Left forelimb (tissue), 1 donor: ENCODE results near the gene FGFBP2.
"Not testable (repeated sequence)": the region's sequence is repeated elsewhere in the genome, so short reads cannot be mapped to it uniquely, and the experiment has no call there.

Experiments used
- DNase-seq: peaks from one replicate; pipeline ENCODE4 v3.0.0-alpha.2; 2018; ENCODE audit warnings: low spot score

Gene FGFBP2

GRCh38 chr4:15930314-15930713 is 32.7 kb downstream of the FGFBP2 start:
- no peak for DNase-seq

GRCh38 chr4:15929540-15929939 is 33.4 kb downstream of the FGFBP2 start:
- no peak for DNase-seq

- DNase-seq: no peak
Observed at GRCh38 chr4:15928883-15929282, 34.1 kb downstream of the FGFBP2 start.

GRCh38 chr4:15926486-15926885 is 36.5 kb downstream of the FGFBP2 start:
- DNase-seq: no peak

GRCh38 chr4:15925830-15926229 is 37.1 kb downstream of the FGFBP2 start:
- DNase-seq: no peak

DNA sequence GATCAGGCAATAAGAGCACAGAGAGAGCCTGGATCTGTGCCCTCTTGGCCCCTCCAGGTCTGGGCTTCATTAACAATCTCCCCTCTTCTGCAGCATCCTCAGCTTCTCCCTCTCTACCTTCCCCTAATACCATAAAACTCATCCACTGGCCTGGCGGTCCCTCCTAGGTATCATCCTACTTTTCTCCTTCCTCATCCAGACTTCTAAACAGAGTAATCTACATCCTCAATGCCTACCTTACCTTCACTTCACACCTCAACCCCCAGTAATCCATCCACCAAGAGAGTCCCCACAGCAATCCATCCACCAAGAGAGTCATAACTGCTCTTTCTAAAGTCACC is 41.4 kb downstream of the FGFBP2 start:
- no peak for DNase-seq

DNA sequence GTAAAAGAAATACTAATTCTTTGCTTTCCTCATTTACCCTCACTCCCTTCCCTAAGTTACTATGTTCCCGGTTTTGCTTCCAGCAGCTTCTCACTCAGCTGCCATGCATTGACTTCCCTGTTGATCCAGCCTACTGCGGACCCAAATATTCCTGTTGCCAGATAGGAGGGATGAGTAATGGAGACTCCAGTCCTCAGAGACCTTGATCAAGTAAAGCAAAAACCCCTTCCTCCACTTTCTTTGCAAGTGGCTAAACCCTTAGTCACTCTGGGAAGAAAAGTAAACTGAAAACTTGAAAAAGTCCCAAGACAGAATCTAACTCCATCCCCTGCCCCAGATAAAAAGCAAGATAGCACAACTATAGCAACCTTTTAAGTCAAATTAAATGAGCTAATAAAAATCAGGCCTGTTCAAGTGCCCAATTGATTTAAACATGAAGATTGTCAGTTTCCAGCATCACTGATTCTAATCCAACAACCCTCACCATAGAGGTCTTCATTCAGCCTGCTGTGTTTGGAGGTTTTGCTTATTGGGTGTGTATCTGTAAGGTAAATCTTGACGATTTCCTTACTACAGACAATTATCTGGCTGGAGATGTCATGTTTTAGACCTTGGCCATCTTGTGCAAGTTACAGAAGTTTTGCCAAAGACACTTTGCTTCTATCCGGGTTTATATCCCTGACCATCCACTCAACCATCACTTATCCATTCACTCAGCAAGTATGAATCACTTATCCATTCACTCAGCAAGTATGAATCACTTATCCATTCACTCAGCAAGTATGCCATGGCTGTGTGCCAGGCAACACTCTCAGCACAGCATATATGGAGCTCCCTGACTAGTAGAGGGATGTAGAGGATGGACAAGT is 42.0 kb downstream of the FGFBP2 start:
- no peak for DNase-seq

GRCh38 chr4:15918484-15919129 is 44.4 kb downstream of the FGFBP2 start:
- no peak for DNase-seq

DNA sequence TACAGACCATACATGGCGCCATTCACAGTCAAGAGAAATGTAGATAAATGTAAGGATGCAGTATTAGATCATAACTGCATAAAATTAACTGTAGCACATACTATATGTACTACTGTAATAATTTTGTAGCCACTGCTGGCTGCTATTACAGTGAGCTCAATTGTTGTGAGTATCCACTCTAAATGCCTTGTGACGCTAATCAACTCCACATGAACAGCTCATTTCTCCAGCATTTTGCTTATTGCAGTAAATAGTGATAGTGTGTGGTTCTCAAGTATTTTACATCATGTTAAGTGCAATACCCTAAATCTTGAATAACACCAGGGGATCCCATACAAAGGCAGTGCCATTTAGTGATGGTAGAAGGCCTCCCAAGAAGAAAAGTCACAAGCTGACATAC is 45.7 kb downstream of the FGFBP2 start:
- DNase-seq: no peak

GRCh38 chr4:15916358-15916757 is 46.6 kb downstream of the FGFBP2 start:
- not testable (repeated sequence) for DNase-seq

GRCh38 chr4:15914736-15915135 is 48.2 kb downstream of the FGFBP2 start:
- DNase-seq: no peak

GRCh38 chr4:15914291-15914690 is 48.7 kb downstream of the FGFBP2 start:
- no peak for DNase-seq

DNA sequence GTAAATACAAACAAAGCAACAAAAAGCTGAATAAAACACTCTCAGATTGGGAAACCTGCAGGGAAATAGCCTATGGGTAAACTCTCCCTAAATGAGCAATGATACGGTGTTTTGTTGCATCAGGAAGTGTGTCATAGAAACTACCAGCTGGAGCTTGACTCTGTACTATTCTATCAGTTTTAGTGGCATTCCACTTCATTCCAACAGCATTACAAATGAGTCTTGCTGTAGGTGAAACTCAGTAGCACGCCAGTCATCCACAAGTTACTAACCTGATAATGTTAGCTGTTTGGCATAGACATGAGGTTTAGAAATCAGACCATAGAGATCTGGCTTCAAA is 49.4 kb downstream of the FGFBP2 start:
- DNase-seq: no peak

DNA sequence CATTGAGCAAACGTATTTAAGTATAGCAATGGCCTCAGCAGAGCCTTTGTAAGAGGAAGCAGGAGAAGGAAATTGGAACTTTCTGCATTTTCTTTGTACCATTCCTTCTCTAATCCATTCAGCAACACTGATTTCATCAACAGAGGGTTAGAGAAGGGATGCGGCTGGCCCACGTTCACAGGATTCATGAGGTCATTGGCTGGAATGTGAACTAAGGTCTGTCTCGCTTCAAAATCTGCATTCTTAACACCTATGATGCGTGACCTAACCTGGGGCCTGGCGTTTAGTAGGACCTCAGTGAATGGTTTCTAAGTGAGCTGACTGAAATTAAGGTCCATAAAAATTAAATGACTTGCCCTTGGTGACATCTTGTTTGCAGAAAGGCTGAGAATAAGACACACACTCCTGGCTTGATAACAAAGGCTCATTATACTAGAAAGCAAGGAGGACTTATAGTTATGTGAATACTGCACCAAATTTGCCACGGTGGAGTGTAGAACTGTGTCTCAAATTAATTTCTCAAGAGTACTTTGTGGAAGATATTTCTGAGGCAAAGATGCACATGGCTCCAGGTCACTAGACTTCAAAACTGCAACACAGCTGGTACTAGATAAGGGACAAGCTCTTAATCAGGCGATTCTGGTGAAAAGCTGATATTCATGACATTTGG is 49.9 kb downstream of the FGFBP2 start:
- DNase-seq: no peak

- no peak for DNase-seq
Observed at GRCh38 chr4:15912236-15912635, 50.7 kb downstream of the FGFBP2 start.
